ENCODE results near the gene MXD4.
A peak's percentile ranks its signal among the peaks of the same experiment; 100 is the strongest.

MXD4 gene

DNA sequence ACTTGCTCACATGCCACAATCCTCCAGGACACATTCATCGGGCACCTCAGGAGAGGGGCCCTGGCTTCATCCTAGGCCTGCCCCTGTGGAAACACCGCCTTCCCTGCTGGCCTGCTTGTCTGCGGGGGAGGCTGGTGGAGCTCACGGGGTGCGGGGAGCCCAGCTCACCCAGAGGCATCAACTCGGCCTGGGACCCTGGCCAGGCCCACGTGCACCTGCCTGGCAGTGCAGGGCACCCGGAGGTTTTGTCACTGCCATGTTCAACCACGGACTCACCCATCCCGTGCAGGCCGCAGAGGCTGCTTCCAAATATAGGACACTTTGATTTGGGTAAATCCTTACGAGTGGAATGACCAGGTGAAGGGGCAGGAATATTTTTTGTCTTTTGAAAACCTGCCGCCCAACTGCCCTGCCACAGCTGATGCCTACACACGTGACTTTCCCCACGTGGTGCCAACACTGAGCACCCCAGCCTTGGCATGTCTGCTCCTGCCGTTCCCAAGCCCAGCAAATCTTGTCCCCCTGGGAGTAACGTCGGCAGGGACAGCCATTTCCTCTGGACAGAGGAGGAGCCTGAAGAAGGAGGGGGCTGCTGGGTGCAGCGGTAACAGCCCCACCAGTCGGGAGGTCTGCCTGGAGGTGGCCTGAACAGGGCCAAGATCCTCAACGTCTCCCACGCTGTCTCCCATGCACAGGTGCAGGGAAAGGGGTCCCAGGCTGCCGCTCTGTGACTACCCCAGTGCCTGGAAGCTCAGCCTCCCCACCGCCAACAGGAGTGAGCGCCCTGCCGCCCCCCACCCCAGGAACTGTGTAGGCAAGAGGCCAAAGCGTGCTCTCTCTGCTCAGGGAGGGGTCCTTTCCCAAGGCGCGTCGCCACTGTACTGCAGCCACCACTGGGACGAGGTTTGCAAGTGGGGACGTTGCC is 8.5 kb downstream of the MXD4 start:
- ATAC-seq (replicated peaks; ENCODE audit: extremely low read depth, poor library complexity, severe bottlenecking), result no peak
- H3K9me3 Mint-ChIP-seq, result no peaks in the 10 kb centered on the region
- H3K27me3 Mint-ChIP-seq, result no peaks in the 10 kb centered on the region
- H3K27ac Mint-ChIP-seq (ENCODE audit: low read depth), result peak overlapping the region; percentile 29
- DNase-seq (ENCODE audit: low spot score in 2 of 2), result peak; percentile 6 to 13
- H3K4me3 Mint-ChIP-seq, result peak overlapping the region; percentile 23
- peaks cover 16% of the 10 kb centered on the region for H3K4me1 Mint-ChIP-seq
- H3K36me3 Mint-ChIP-seq (ENCODE audit: insufficient read depth), result peaks cover 58% of the 10 kb centered on the region

DNA sequence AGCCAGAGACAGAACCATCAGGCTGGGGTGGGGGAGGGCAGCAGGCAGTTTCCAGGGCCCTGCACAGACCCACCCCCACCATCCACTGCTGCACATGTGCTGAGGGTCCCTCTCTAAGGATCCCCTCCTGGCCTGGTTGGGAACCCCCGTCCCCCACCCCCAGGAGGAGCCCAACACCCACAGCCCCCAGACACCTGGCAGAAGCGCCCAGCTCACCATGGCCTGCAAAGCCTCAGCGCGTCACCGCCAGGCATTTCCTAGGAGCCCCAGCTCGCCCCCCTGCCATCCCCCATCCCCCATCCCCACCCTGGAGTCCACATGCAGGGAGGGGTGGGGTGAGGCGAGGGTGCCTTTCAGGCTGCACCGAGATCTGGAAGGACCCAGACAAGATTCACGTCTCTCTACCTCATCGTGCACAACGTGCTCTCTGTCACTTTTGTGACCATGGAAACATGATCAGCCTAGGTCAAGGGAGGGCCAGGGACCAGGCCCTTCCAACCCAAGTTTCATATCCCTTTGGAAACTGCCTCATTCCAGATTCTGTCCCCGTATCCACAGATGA is 9.3 kb downstream of the MXD4 start:
- ATAC-seq (replicated peaks; ENCODE audit: extremely low read depth, poor library complexity, severe bottlenecking) (no peak), DNase-seq (ENCODE audit: low spot score in 2 of 2) (peak in 1 of 2 donors; percentile 6)
- Mint-ChIP-seq H3K9me3 (no peaks in the 10 kb centered on the region), H3K27me3 (no peaks in the 10 kb centered on the region), H3K36me3 (ENCODE audit: insufficient read depth) (peaks cover 56% of the 10 kb centered on the region), H3K27ac (ENCODE audit: low read depth) (peak overlapping the region; percentile 29), H3K4me1 (peaks cover 16% of the 10 kb centered on the region), H3K4me3 (peak overlapping the region; percentile 23)

DNA sequence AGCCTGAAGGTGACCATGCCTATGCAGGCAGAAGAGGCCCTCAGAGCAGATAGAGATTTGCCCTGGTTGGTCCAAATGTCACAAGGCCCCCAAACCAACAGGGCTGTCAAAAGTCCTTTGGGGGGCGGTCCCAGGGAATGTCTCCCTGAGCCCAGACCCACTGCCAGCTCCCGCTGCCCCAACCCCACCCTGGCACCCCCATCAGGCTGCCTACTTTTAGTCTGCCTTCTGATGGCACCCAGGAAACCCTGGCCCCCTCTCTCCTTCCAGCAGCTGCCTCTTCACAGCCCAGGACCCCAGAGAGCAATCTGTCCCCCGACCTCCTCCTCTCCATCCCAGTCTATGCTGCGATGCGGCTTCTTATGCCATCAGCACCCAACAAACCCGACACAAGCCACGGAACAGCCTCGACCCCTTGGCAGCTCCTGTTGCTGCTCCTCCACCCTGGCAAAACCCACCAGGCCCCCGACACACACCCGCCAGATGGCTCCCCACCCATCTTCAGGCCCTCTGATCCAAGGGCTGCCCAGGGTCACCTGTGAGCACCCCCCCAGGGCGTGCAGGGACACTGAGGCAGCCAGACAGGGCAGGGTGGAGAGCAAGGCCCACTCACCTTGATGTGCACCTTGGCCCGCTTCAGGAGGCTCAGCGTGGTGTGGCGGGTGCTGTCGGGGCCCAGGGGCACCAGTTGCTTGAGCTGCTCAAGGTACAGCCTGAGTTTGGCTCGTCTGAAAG is 9.9 kb downstream of the MXD4 start:
- Mint-ChIP-seq H3K27ac (ENCODE audit: low read depth) (no peak overlapping the region), H3K4me3 (no peak overlapping the region), H3K9me3 (no peaks in the 10 kb centered on the region), H3K36me3 (ENCODE audit: insufficient read depth) (peaks cover 50% of the 10 kb centered on the region), H3K27me3 (no peaks in the 10 kb centered on the region), H3K4me1 (peaks cover 16% of the 10 kb centered on the region)
- ATAC-seq (replicated peaks; ENCODE audit: extremely low read depth, poor library complexity, severe bottlenecking), result no peak
- DNase-seq (ENCODE audit: low spot score in 2 of 2), result peak; percentile 8 to 13

DNA sequence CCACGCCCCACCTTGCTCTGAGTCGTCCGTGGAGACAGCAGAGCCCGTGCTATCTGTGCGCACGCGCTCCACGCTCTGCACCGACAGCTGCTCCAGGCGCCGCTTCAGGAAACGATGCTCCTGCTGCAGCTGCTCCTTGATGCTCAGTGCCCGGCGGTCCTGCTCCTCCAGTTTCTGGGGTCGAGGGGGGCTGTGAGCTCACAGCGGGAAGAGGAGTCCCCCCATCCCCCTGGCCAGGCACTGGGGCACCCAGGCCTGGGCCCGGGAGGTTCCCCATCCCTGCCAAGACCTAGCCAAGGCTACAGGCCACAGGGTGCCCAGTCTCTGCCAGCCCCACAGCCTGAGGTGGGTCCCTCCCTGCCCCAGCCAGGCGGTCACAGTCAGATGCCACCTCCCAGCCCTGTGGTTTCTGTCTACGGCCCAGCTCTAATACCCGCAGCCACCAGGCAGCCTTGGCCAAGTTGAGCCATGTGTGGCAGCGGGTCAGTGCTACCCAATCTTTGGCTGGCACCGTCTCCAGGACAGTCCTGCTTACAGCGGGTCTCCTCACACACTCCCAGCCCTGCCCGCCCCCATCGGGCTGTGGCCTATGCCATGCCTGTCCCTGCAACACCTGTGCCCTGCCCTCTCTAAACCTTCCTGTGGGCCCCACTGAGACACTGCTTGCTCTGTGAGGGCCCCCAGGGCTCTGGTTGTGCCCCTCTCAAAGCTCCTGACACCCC is 10.7 kb downstream of the MXD4 start:
- ATAC-seq (replicated peaks; ENCODE audit: extremely low read depth, poor library complexity, severe bottlenecking), result no peak
- Mint-ChIP-seq H3K4me3 (no peak overlapping the region), H3K27ac (ENCODE audit: low read depth) (no peak overlapping the region)

DNA sequence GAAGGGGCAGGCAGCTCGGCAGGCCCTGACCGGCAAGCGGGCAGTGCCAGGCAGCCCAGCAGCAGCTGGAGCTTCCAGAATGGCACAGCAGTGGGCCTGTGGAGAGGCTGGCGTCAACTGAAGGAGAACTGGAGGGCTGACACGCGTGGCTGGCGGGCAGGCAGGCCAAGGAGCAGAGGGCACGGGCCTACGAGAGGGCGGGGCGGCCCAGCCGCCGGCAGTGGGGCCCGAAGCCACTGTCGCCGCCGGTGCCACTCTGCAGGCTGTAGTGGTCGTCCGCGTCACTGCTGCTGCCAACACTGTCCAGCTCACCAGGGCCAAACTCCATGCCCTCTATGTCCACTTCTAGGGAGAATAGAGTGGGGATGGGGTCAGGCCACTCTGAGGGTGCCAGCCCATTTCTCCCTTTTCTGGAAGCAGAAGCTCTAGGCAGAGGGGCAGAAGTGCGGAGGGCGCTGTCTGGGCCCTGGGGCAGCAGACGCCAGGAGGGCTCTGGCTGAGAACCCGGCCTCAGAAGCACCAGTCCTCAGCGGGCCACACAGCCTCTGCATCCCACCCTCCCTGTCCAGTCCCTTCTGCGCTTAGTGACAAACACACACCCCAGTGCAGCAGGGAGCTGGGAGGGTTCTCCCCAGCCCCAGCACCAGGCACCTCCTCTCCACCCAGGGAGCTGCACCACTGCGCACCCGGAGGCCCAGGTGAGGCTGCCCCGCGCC is 11.4 kb downstream of the MXD4 start:
- Mint-ChIP-seq H3K27me3 (no peaks in the 10 kb centered on the region), H3K9me3 (no peaks in the 10 kb centered on the region), H3K27ac (ENCODE audit: low read depth) (no peak overlapping the region), H3K36me3 (ENCODE audit: insufficient read depth) (peaks cover 50% of the 10 kb centered on the region), H3K4me1 (peaks cover 19% of the 10 kb centered on the region), H3K4me3 (no peak overlapping the region)
- DNase-seq (ENCODE audit: low spot score in 2 of 2) (peak; percentile 8 to 13), ATAC-seq (replicated peaks; ENCODE audit: extremely low read depth, poor library complexity, severe bottlenecking) (no peak)

More for the DNA sequence above, 10.7 kb downstream of the MXD4 start:
- Mint-ChIP-seq H3K27me3 (no peaks in the 10 kb centered on the region), H3K36me3 (ENCODE audit: insufficient read depth) (peaks cover 50% of the 10 kb centered on the region), H3K4me1 (peaks cover 16% of the 10 kb centered on the region), H3K9me3 (no peaks in the 10 kb centered on the region)
- peak; percentile 8 to 13 for DNase-seq (ENCODE audit: low spot score in 2 of 2)

DNA sequence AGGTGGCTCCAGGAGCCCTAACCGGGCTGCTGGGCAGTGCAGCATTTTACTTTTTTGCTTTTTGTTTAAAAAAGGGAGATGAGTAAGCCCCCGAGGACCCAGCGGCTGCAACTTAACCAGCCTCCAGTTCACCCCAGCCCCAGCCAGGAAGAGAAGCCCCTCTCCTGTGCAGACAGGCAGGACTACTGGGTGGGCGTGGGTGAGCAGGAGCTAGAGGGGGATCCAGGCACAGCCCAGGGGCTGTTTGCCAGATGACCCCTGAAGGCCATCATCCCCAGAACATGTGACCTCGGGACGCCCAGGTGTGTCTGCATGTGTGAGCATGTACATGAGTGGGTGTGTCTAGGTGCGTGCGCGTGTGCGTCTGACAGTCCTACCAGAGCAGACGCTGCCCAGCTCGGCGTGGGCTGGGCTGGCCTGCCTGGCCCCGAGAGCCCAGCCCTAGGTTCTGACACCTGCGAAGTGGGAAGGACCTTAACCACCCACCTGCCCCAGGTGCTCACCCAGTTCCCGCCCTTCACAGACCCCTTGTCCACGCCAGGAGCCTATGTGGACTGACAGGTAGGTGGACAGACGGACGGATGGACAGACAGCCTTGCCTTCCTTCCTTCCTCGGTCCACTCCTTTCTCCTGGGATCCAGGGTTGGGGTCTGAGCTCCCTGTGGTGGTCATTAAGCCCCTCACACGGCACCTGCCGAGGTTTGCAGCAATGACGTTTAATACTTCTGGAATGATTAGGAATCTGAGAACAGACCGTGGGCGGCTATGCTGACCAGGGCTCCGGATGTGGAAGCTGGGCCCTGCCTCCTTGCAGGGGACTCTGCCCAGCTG is 12.2 kb downstream of the MXD4 start:
- H3K4me1 Mint-ChIP-seq, result peaks cover 22% of the 10 kb centered on the region
- DNase-seq (ENCODE audit: low spot score in 2 of 2), result peak; percentile 6 to 12
- no peaks in the 10 kb centered on the region for H3K27me3 Mint-ChIP-seq
- ATAC-seq (replicated peaks; ENCODE audit: extremely low read depth, poor library complexity, severe bottlenecking), result no peak
- peak overlapping the region; percentile 40 for H3K27ac Mint-ChIP-seq (ENCODE audit: low read depth)
- peaks cover 47% of the 10 kb centered on the region for H3K36me3 Mint-ChIP-seq (ENCODE audit: insufficient read depth)
- H3K9me3 Mint-ChIP-seq, result no peaks in the 10 kb centered on the region
- H3K4me3 Mint-ChIP-seq, result peak overlapping the region; percentile 6

DNA sequence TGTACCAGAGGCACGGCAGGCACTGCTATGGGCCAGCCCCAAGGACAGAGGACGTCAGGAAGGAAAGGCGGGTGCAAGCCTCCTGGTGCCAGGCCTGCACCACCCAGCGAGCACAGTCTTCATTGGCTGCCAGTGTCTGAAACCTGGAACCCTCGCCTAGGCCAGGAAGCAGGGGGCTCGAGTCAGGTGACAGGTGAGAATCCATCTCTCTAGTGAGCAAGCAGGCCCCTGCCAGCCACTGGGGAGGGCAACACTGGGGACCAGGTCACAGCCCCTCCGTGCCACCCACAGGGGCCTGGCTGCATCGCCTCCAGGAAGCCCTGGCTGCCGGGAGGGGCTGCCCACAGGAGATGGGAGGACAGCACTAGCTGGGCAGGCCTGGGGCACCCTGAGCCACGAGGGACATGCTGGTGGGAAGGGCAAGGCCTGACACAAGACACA is 13.1 kb downstream of the MXD4 start:
- Mint-ChIP-seq H3K36me3 (ENCODE audit: insufficient read depth) (peaks cover 39% of the 10 kb centered on the region), H3K4me1 (peaks cover 20% of the 10 kb centered on the region), H3K9me3 (no peaks in the 10 kb centered on the region), H3K4me3 (peak overlapping the region; percentile 6), H3K27me3 (no peaks in the 10 kb centered on the region), H3K27ac (ENCODE audit: low read depth) (peak overlapping the region; percentile 40)
- no peak for ATAC-seq (replicated peaks; ENCODE audit: extremely low read depth, poor library complexity, severe bottlenecking)
- peak; percentile 9 to 13 for DNase-seq (ENCODE audit: low spot score in 2 of 2)

DNA sequence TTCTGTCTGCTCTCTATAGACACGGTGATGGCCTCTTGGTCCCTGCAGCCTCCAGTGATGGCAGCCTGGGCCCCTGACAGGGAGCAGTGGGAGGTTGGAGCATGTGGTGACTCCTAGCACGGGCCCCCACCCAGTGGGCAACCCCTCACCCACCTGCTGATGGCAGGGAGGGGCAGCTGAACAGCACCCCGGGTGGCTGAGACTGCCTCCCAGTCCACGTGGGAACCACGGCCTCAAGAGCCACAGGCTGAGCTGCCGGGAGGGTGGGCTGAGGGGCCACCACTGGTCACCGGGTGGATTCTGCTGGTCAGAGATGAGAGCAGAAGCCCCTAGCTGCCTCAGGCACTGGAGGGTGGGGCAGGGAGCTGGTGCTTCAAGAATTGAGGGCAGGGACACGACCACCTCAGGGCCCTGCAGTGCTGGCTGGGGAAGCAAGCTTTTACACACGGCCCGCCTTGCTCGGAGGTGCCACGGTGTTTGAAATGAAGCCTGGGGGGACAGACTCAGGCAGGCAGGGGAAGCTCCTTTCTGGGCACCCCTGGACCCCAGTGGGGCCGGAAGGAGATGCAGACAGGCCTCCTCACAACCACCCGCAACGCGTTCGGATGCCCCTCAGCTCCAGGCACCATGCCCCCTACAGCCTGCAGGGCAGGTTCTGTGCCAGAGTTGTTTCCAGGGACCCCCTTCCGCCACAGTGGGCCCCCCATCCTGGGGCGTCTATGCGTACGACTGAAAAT is 13.7 kb downstream of the MXD4 start:
- Mint-ChIP-seq H3K9me3 (no peaks in the 10 kb centered on the region), H3K27ac (ENCODE audit: low read depth) (peak overlapping the region; percentile 51), H3K27me3 (no peaks in the 10 kb centered on the region), H3K4me1 (peaks cover 26% of the 10 kb centered on the region), H3K36me3 (ENCODE audit: insufficient read depth) (peaks cover 38% of the 10 kb centered on the region), H3K4me3 (no peak overlapping the region)
- DNase-seq (ENCODE audit: low spot score in 2 of 2) (peak; percentile 7 to 12), ATAC-seq (replicated peaks; ENCODE audit: extremely low read depth, poor library complexity, severe bottlenecking) (no peak)

DNA sequence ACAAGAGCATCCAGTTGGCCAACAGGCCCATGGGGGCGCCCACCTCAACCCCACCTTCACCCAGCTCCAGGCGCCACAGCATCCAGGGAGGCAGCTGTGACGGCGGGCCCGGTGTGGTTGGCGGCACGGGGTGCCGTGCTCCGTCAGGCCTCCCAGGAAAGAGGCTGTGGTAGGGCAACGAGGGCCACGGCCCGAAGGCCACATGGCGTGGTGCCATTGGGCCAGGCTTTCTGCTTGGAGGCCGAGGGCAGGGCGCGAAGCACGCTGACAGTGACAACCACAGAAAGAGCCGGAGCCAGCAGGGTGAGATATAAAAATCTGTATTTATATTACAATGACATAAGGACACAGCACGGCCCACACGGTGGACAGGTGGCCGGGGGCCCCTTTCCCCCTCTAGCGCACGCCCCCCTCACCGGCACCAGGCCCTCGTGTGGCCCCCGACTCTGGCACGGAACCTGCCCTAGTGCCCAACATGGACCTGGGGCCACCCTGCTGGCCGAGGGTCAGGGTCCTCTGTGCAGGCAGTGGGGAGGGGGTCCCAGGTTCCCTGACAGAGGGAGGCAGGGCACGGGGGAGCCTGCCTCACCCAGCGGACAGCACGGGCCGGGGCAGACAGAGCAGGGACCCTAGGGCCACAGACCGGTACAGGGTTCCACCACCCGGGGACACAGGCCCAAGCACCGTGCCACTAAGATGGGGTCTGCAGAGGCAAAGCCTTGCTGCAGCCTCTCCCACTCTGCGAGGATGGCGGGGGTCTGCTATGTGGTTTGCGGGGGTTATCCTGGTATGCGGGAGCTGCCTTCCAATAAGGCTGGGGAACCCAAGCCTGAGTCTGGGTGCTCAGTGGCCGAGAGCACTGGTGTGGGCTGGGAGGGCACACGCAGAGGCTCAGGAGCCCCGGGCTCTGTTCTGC is 14.5 kb downstream of the MXD4 start:
- peaks cover 34% of the 10 kb centered on the region for H3K36me3 Mint-ChIP-seq (ENCODE audit: insufficient read depth)
- peak overlapping the region; percentile 61 for H3K27ac Mint-ChIP-seq (ENCODE audit: low read depth)
- peaks cover 24% of the 10 kb centered on the region for H3K4me1 Mint-ChIP-seq
- peak; percentile 9 to 13 for DNase-seq (ENCODE audit: low spot score in 2 of 2)
- ATAC-seq (replicated peaks; ENCODE audit: extremely low read depth, poor library complexity, severe bottlenecking), result no peak
- H3K9me3 Mint-ChIP-seq, result no peaks in the 10 kb centered on the region
- no peaks in the 10 kb centered on the region for H3K27me3 Mint-ChIP-seq
- H3K4me3 Mint-ChIP-seq, result no peak overlapping the region

All from central memory CD8-positive, alpha-beta T cell (primary cell).